PC-9 (cell line): Measurements from ENCODE around the gene CD38. TPM values are rescaled to one million over a fixed set of nuclear protein-coding genes. Genes with fewer than 3 reads are reported as not detected.

Source experiments
- BruUV-seq: library from RNA; stranded (reverse); fragments of 400-500 nt; replicated peaks from 2 replicates; lab custom pipeline; 2021; lab: Mats Ljungman, UMichigan
- CTCF ChIA-PET: fragments of 300-600 bp; sonication (Branson Sonifier 250); formaldehyde crosslinking; loops from one replicate; lab custom pipeline; 2022; ENCODE audit warnings: antibody characterized with exemption; lab: Charles Lee
- POLR2A ChIA-PET: fragments of 300-600 bp; sonication (Branson Sonifier 250); formaldehyde crosslinking; loops from one replicate; lab custom pipeline; 2022; ENCODE audit warnings: antibody characterized with exemption; ENCODE audit not compliant: unreplicated experiment; lab: Charles Lee
- DNase-seq, 2 experiments: peaks; one replicate each; pipeline versions ENCODE4 v3.0.0 to v3.0.0-alpha.2; 2015 to 2022; ENCODE audit warnings: mixed read lengths in 1 of 2
- H2AFZ ChIP-seq: fragments of 200-600 bp; sonication (generic); 2 replicates; pipeline ENCODE4 v1.8.1; 2017; ENCODE audit warnings: antibody characterized with exemption
- H3F3A ChIP-seq: fragments of 200-600 bp; sonication (generic); 2 replicates; pipeline ENCODE4 v1.8.1; 2017; ENCODE audit warnings: antibody characterized with exemption, mild to moderate bottlenecking, low read depth; ENCODE audit not compliant: insufficient read depth
- H3K27ac ChIP-seq: fragments of 200-600 bp; sonication (generic); 2 replicates; pipeline ENCODE4 v1.6.1; 2016; ENCODE audit warnings: mixed run types
- H3K27me3 ChIP-seq: fragments of 200-600 bp; sonication (generic); 2 replicates; pipeline ENCODE4 v1.6.1; 2016; ENCODE audit warnings: low read depth, mixed run types; ENCODE audit not compliant: insufficient read depth
- H3K36me3 ChIP-seq: fragments of 200-600 bp; sonication (generic); 2 replicates; pipeline ENCODE4 v1.6.1; 2016; ENCODE audit warnings: low read depth, mixed run types
- H3K4me1 ChIP-seq: fragments of 200-600 bp; sonication (generic); replicated peaks from 2 replicates; pipeline ENCODE4 v1.6.1; 2016; ENCODE audit warnings: mixed run types; ENCODE audit not compliant: insufficient read depth
- H3K4me2 ChIP-seq: fragments of 200-600 bp; sonication (generic); 2 replicates; pipeline ENCODE4 v1.6.1; 2017; ENCODE audit warnings: mixed run types
- H3K4me3 ChIP-seq: fragments of 200-600 bp; sonication (generic); 2 replicates; pipeline ENCODE4 v1.6.1; 2016; ENCODE audit warnings: mixed run types
- H3K79me2 ChIP-seq: fragments of 200-600 bp; sonication (generic); 2 replicates; pipeline ENCODE4 v1.6.1; 2017; ENCODE audit warnings: low read depth, mixed run types
- H3K9me2 ChIP-seq: fragments of 200-600 bp; sonication (generic); 2 replicates; pipeline ENCODE4 v1.8.1; 2017; ENCODE audit warnings: mild to moderate bottlenecking; ENCODE audit not compliant: insufficient read depth
- H3K9me3 ChIP-seq: fragments of 200-600 bp; sonication (generic); 2 replicates; pipeline ENCODE4 v1.8.1; 2016; ENCODE audit warnings: low read depth; ENCODE audit not compliant: insufficient read depth
- H4K20me1 ChIP-seq: fragments of 200-600 bp; sonication (generic); 2 replicates; pipeline ENCODE4 v1.8.1; 2017; ENCODE audit not compliant: insufficient read depth
- EZH2 ChIP-seq: fragments of 200-600 bp; sonication (generic); IDR thresholded peaks from 2 replicates; pipeline ENCODE4 v1.8.0; 2017; ENCODE audit warnings: antibody characterized with exemption, low read depth
- intact Hi-C: fragments of 100-400 bp; cut with micrococcal nuclease; formaldehyde crosslinking; loops from one replicate; pipeline ENCODE4 v1.10.0; 2022; ENCODE audit not compliant: unreplicated experiment
- total RNA-seq: library from RNA; stranded (reverse); gene quantifications from 2 replicates; pipeline ENCODE4 v1.2.3, GENCODE V29; 2021
- TF ChIP-seq, protein P1 (sequence below): fragments of 200-600 bp; sonication (generic); conservative IDR thresholded peaks from 2 replicates; pipeline ENCODE4 v1.6.1; 2017; ENCODE audit warnings: mixed run types, antibody characterized with exemption, mild to moderate bottlenecking, moderate library complexity

CD38 gene
- total RNA-seq, 1 experiment from 2014 or later: 0.90 TPM

- TF ChIP-seq, protein P1, sequence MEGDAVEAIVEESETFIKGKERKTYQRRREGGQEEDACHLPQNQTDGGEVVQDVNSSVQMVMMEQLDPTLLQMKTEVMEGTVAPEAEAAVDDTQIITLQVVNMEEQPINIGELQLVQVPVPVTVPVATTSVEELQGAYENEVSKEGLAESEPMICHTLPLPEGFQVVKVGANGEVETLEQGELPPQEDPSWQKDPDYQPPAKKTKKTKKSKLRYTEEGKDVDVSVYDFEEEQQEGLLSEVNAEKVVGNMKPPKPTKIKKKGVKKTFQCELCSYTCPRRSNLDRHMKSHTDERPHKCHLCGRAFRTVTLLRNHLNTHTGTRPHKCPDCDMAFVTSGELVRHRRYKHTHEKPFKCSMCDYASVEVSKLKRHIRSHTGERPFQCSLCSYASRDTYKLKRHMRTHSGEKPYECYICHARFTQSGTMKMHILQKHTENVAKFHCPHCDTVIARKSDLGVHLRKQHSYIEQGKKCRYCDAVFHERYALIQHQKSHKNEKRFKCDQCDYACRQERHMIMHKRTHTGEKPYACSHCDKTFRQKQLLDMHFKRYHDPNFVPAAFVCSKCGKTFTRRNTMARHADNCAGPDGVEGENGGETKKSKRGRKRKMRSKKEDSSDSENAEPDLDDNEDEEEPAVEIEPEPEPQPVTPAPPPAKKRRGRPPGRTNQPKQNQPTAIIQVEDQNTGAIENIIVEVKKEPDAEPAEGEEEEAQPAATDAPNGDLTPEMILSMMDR: no peak
- no peak for TF ChIP-seq EZH2
- DNase-seq: no peak
- Histone ChIP-seq H3K27ac (no peak overlapping the region), H3K9me2 (no peaks in the 10 kb centered on the region), H2AFZ (no peak overlapping the region), H3K27me3 (no peaks in the 10 kb centered on the region), H3K9me3 (no peaks in the 10 kb centered on the region), H3K36me3 (no peaks in the 10 kb centered on the region), H3K79me2 (no peaks in the 10 kb centered on the region), H3K4me2 (no peak overlapping the region), H4K20me1 (no peaks in the 10 kb centered on the region), H3F3A (no peaks in the 10 kb centered on the region), H3K4me1 (no peaks in the 10 kb centered on the region), H3K4me3 (no peak overlapping the region)
- no TSS peak for BruUV-seq
- CTCF ChIA-PET: no interaction called here
- intact Hi-C loops: no loop called here
- POLR2A ChIA-PET: interaction anchor here (0.6 kb wide), 1 partner anchor 95 kb away, joined by 6 read pairs; no protein-coding TSS in a partner anchor
Observed at GRCh38 chr4:15794905-15795304, 16.8 kb downstream of the CD38 start.

- Histone ChIP-seq H3K9me3 (no peaks in the 10 kb centered on the region), H3K4me3 (no peak overlapping the region), H3K79me2 (no peaks in the 10 kb centered on the region), H3K9me2 (no peaks in the 10 kb centered on the region), H3K27ac (no peak overlapping the region), H3K36me3 (no peaks in the 10 kb centered on the region), H3K4me2 (no peak overlapping the region), H2AFZ (no peak overlapping the region), H4K20me1 (no peaks in the 10 kb centered on the region), H3F3A (no peaks in the 10 kb centered on the region), H3K27me3 (no peaks in the 10 kb centered on the region), H3K4me1 (no peaks in the 10 kb centered on the region)
- CTCF ChIA-PET: no interaction called here
- intact Hi-C loops: no loop called here
- no peak for TF ChIP-seq EZH2
- TF ChIP-seq, protein P1: no peak
- no TSS peak for BruUV-seq
- POLR2A ChIA-PET: no interaction called here
- DNase-seq: no peak
Observed at GRCh38 chr4:15797320-15797719, 19.2 kb downstream of the CD38 start.

DNA sequence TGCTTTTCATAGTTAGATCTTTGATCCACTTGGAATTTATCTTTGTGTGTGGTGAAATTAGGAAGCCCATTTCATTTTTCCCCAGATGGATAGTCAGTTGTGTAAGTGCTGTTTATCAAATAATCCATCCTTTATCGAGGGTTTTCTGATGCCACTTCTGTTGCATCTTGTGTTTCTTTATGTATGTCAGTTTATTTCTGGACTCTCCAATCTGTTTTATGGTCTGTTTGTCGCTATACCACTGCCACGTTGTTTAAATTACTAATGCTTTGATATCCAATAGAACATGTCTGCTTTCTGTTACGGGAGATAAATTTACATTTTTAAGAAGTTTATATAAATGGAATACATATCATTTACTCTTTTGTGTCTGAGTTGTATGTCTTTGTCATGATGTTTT is 21.0 kb downstream of the CD38 start:
- ChIA-PET POLR2A (no interaction called here), CTCF (no interaction called here)
- no TSS peak for BruUV-seq

More for the DNA sequence above, 21.0 kb downstream of the CD38 start:
- no peaks in the 10 kb centered on the region for H4K20me1 ChIP-seq
- no peaks in the 10 kb centered on the region for H3K9me3 ChIP-seq
- H3K79me2 ChIP-seq: no peaks in the 10 kb centered on the region
- intact Hi-C loops: no loop called here
- H3K27ac ChIP-seq: no peak overlapping the region
- H3K36me3 ChIP-seq: no peaks in the 10 kb centered on the region
- H3K4me3 ChIP-seq: no peak overlapping the region
- H2AFZ ChIP-seq: no peak overlapping the region
- H3K9me2 ChIP-seq: no peaks in the 10 kb centered on the region
- no peak overlapping the region for H3K4me2 ChIP-seq
- TF ChIP-seq EZH2: no peak
- TF ChIP-seq, protein P1: no peak
- H3K4me1 ChIP-seq: no peaks in the 10 kb centered on the region
- H3F3A ChIP-seq: no peaks in the 10 kb centered on the region
- H3K27me3 ChIP-seq: no peaks in the 10 kb centered on the region
- no peak for DNase-seq
